NB4 (cell line): ENCODE measurements around the gene PCDHB11.
A peak's percentile ranks its signal among the peaks of the same experiment; 100 is the strongest.
"Not testable (repeated sequence)": the region's sequence is repeated elsewhere in the genome, so short reads cannot be mapped to it uniquely, and the experiment has no call there.

Experiments
- DNase-seq: peaks from one replicate; pipeline ENCODE4 v3.0.0; 2010; ENCODE audit warnings: low read depth
- H3K4me3 ChIP-seq: one replicate; pipeline ENCODE4 v1.5.1; 2011; ENCODE audit warnings: mild to moderate bottlenecking, low read depth, low read length, moderate library complexity
- CTCF ChIP-seq: IDR thresholded peaks from one replicate; pipeline ENCODE4 v1.5.1; 2012; ENCODE audit warnings: low read depth, low read length
- MAX ChIP-seq: IDR thresholded peaks from 2 replicates; pipeline ENCODE4 v1.6.1; 2011; ENCODE audit warnings: low read depth, low read length
- MYC ChIP-seq: IDR thresholded peaks from 2 replicates; pipeline ENCODE4 v1.6.1; 2011; ENCODE audit warnings: low read depth, low read length
- POLR2A ChIP-seq: IDR thresholded peaks from 2 replicates; pipeline ENCODE4 v1.6.1; 2011; ENCODE audit warnings: mild to moderate bottlenecking; ENCODE audit not compliant: insufficient read length; ENCODE audit errors: extremely low read depth

PCDHB11 gene

GRCh38 chr5:141155540-141156374, 43.7 kb upstream of the PCDHB11 start:
- DNase-seq, result peak; percentile 23
- TF ChIP-seq CTCF, result peak; percentile 43
- TF ChIP-seq MYC, result no peak
- H3K4me3 ChIP-seq, result no peak overlapping the region

- H3K4me3 ChIP-seq, result not testable (repeated sequence)
Measured at GRCh38 chr5:141157356-141157755, 42.1 kb upstream of the PCDHB11 start.

GRCh38 chr5:141157901-141158300, 41.5 kb upstream of the PCDHB11 start:
- DNase-seq, H3K4me3 ChIP-seq: not testable (repeated sequence)

More at GRCh38 chr5:141157356-141157755, 42.1 kb upstream of the PCDHB11 start:
- DNase-seq, result not testable (repeated sequence)

GRCh38 chr5:141172381-141173204, 26.8 kb upstream of the PCDHB11 start, which contains the start of gene PCDHB7:
TSS of gene PCDHB7 (plus strand) at chr5:141172644. CDS start at chr5:141172836, 192 bp downstream.
- no peak for TF ChIP-seq MYC
- peak; percentile 70 for TF ChIP-seq CTCF
- no peak for TF ChIP-seq MAX
- no peak for TF ChIP-seq POLR2A
- H3K4me3 ChIP-seq, result no peak within 1 kb of the TSS
- peak; percentile 49 for DNase-seq

GRCh38 chr5:141174291-141175104, 24.9 kb upstream of the PCDHB11 start:
- H3K4me3 ChIP-seq, DNase-seq: not testable (repeated sequence)

- no peak overlapping the region for H3K4me3 ChIP-seq
- DNase-seq, result no peak
- TF ChIP-seq POLR2A (no peak), MYC (no peak), CTCF (no peak), MAX (no peak)
Measured at GRCh38 chr5:141175933-141176332, 23.5 kb upstream of the PCDHB11 start.

- H3K4me3 ChIP-seq, DNase-seq: not testable (repeated sequence)
Measured at GRCh38 chr5:141177577-141178191, 21.7 kb upstream of the PCDHB11 start, which contains the start of gene PCDHB8. TSS of gene PCDHB8 (plus strand) at chr5:141177790. CDS start at chr5:141178035, 245 bp downstream.

GRCh38 chr5:141179371-141179770, 20.1 kb upstream of the PCDHB11 start:
- DNase-seq, H3K4me3 ChIP-seq: not testable (repeated sequence)

GRCh38 chr5:141179876-141180275, 19.6 kb upstream of the PCDHB11 start:
- DNase-seq, result not testable (repeated sequence)

More at GRCh38 chr5:141179876-141180275, 19.6 kb upstream of the PCDHB11 start:
- H3K4me3 ChIP-seq, result not testable (repeated sequence)
